WERI-Rb-1 (cell line): Measurements from ENCODE around the gene INTS1.

Experiments used
- DNase-seq: peaks from one replicate; pipeline ENCODE4 v3.0.0-alpha.2; 2020
- H3K27ac ChIP-seq: fragments of 250-450 bp; sonication (Bioruptor Pico); 2 replicates; pipeline ENCODE4 v1.5.1; 2020; ENCODE audit warnings: mild to moderate bottlenecking, moderate library complexity
- H3K27me3 ChIP-seq: fragments of 250-450 bp; sonication (Bioruptor Pico); 2 replicates; pipeline ENCODE4 v1.5.1; 2021; ENCODE audit warnings: mild to moderate bottlenecking, low read depth, moderate library complexity; ENCODE audit not compliant: insufficient read depth, severe bottlenecking
- H3K36me3 ChIP-seq: fragments of 250-450 bp; sonication (Bioruptor Pico); 2 replicates; pipeline ENCODE4 v1.5.1; 2020; ENCODE audit warnings: mild to moderate bottlenecking, moderate library complexity
- H3K4me3 ChIP-seq: 2 replicates; pipeline ENCODE4 v1.5.1; 2011; ENCODE audit warnings: low read depth, mild to moderate bottlenecking, control low read depth, low read length
- H3K9me3 ChIP-seq: fragments of 250-450 bp; sonication (Bioruptor Pico); 2 replicates; pipeline ENCODE4 v1.5.1; 2021; ENCODE audit warnings: mild to moderate bottlenecking, moderate library complexity; ENCODE audit not compliant: severe bottlenecking
- CTCF ChIP-seq: IDR thresholded peaks from 2 replicates; pipeline ENCODE4 v1.5.1; 2011; ENCODE audit warnings: low read depth, mild to moderate bottlenecking, control low read depth, inconsistent platforms, low read length

The INTS1 gene

GRCh38 chr7:1549357-1550004 lies 45.3 kb upstream of the INTS1 start:
- Histone ChIP-seq H3K9me3 (no peaks in the 10 kb centered on the region), H3K36me3 (peaks cover 39% of the 10 kb centered on the region), H3K27ac (no peak overlapping the region), H3K27me3 (no peaks in the 10 kb centered on the region), H3K4me3 (no peak overlapping the region)
- DNase-seq: no peak
- TF ChIP-seq CTCF: no peak

GRCh38 chr7:1548944-1549343 lies 44.8 kb upstream of the INTS1 start:
- no peak overlapping the region for H3K4me3 ChIP-seq
- TF ChIP-seq CTCF: no peak
- H3K27ac ChIP-seq: no peak overlapping the region
- H3K27me3 ChIP-seq: no peaks in the 10 kb centered on the region
- DNase-seq: no peak
- H3K36me3 ChIP-seq: peaks cover 39% of the 10 kb centered on the region
- H3K9me3 ChIP-seq: no peaks in the 10 kb centered on the region

GRCh38 chr7:1548438-1548831 lies 44.2 kb upstream of the INTS1 start:
- no peak for TF ChIP-seq CTCF
- DNase-seq: no peak

GRCh38 chr7:1547777-1548437 lies 43.7 kb upstream of the INTS1 start:
- TF ChIP-seq CTCF: no peak
- Histone ChIP-seq H3K36me3 (peaks cover 39% of the 10 kb centered on the region), H3K4me3 (no peak overlapping the region), H3K9me3 (no peaks in the 10 kb centered on the region), H3K27me3 (no peaks in the 10 kb centered on the region), H3K27ac (no peak overlapping the region)
- DNase-seq: no peak

More at GRCh38 chr7:1548438-1548831, 44.2 kb upstream of the INTS1 start:
- no peaks in the 10 kb centered on the region for H3K9me3 ChIP-seq
- peaks cover 39% of the 10 kb centered on the region for H3K36me3 ChIP-seq
- H3K27me3 ChIP-seq: no peaks in the 10 kb centered on the region
- H3K4me3 ChIP-seq: no peak overlapping the region
- H3K27ac ChIP-seq: no peak overlapping the region

- TF ChIP-seq CTCF: no peak
- H3K27ac ChIP-seq: no peak overlapping the region
- H3K4me3 ChIP-seq: no peak overlapping the region
- H3K9me3 ChIP-seq: no peaks in the 10 kb centered on the region
- no peaks in the 10 kb centered on the region for H3K27me3 ChIP-seq
- peaks cover 41% of the 10 kb centered on the region for H3K36me3 ChIP-seq
- no peak for DNase-seq
Observed at GRCh38 chr7:1546909-1547776, 43.0 kb upstream of the INTS1 start.
